GM11168 (cell line): ENCODE data around the gene C19orf67.

Experiments used
- in situ Hi-C: fragments of 300-500 bp; cut with MboI; formaldehyde crosslinking; loops from one replicate; pipeline ENCODE4 v1.12.0; 2022; ENCODE audit warnings: low sequenced_read_pairs; ENCODE audit not compliant: unreplicated experiment

Gene C19orf67

DNA sequence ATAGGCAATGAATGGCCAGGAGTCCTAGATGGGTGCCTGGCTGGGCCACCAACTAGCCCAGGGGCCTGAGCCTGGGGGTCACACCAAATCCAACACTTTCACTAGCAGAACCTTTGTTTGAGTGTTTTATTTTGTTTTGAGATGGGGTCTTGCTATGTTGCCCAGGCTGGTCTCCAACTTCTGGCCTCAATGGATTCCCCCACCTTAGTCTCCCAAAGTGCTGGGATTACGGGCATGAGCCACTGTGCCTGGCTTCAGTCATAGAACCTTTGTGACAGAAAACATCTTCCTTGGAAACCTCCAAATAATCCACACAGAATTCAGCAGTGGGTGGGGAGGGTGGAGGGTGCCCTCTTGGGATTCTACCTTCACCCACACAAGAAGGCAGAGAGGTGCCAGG, 25.9 kb upstream of the C19orf67 start:
- in situ Hi-C loops = no loop called here

DNA sequence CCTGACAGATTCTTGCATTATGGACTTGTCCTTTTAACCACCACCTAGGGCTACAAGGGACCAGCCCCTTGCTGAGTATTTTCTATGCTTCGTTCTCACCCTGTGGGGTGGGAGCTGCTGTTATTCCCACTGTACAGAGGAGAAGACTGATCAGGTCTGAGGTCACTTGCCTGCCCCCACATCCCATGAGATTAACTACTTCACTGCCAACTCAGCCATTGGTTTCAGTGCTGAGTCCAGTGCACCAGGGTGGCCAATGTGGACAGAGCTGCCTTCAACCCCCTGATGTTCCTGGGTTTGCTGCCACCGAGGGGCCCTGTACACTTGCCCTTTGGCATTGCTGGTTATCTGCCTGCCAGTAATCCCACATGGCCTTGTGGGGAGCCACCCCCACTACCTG, 25.1 kb upstream of the C19orf67 start:
- in situ Hi-C loops = no loop called here

DNA sequence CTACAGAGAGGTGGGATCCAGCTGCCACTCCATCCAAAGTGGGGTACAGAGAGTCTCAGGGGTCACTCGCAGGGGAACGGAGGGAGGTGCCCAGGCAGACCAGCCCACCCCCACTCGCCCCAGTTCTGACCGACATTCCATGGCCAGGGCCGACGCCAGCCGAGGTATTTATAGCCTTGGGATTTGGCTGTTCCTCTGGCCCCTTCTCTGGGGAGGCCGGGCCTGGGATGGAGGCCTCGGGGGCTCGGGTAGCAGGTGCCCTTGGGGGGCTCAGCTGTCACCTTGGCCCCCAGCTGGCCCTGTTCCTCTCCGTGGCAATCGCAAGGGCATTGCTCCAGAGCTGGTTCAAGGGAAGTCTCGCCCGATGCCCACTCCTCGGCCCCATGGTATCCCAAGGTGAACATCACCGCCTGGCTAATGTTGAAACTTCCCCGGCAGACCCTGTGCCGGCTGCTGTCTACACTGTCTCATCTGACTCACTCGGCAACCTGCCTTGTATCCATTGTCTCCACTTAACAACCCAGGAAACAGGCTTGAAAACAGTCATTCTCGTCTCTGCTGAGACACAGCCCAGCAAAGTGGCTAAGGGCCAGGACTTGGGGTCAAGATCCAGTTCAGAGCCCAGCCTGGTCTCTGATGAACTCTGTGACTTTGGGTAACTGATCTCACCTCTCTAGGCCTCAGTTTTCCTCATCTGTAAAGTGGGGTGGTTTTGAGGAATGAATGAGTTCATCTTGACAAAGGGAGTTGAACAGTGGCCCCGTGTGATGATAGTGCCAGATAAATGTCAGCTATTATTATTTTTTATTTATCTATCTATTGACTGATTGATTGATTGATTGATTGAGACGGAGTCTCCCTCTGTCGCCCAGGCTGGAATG, 22.2 kb upstream of the C19orf67 start:
- in situ Hi-C loops = no loop called here

DNA sequence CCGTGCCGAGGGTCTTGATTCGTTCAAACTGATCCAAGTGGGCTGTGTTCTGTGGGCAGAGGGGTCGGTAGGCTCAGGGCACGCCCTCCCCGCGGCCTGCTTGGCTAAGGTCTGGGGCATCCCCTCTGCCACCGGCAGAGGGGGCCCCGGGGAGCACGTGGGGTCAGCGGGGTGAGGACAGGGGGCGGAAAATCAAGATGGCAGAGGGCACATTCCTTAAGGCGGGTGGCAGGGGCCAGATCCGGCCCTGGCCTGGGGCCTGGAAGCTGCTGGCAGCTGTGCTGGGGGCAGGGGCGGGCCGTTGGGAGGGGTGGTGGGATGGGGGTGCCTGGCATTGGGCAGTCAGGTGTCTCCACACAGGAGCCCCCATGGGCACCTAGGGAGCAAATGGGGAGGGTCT, 21.3 kb upstream of the C19orf67 start:
- in situ Hi-C loops = no loop called here

- in situ Hi-C loops = no loop called here
These were observed 20.1 kb upstream of the C19orf67 start for GRCh38 chr19:14105680-14106079.

- in situ Hi-C loops = no loop called here
These were observed 17.7 kb upstream of the C19orf67 start for GRCh38 chr19:14103310-14103709.

DNA sequence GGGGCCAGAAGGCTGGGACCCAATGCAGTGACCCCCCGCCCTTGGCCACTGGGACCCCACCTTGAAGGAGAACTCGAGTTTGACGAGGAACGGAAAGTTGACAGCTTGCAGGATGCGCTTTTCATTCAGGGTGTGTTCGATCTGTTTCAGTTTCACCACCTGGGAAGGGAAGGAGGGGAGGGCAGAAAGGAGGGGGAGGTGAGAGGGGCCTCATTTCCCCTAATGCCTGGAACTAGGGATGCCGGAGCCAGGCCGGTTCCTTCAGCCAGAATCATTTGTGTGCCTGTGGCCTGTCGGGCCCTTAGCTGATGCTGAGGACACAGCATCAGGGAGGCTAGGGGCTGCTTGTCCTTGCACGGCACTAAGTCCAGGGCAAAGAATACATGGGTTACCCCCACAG, 17.2 kb upstream of the C19orf67 start:
- in situ Hi-C loops = no loop called here

GRCh38 chr19:14102102-14102696, 16.6 kb upstream of the C19orf67 start:
- in situ Hi-C loops = no loop called here

DNA sequence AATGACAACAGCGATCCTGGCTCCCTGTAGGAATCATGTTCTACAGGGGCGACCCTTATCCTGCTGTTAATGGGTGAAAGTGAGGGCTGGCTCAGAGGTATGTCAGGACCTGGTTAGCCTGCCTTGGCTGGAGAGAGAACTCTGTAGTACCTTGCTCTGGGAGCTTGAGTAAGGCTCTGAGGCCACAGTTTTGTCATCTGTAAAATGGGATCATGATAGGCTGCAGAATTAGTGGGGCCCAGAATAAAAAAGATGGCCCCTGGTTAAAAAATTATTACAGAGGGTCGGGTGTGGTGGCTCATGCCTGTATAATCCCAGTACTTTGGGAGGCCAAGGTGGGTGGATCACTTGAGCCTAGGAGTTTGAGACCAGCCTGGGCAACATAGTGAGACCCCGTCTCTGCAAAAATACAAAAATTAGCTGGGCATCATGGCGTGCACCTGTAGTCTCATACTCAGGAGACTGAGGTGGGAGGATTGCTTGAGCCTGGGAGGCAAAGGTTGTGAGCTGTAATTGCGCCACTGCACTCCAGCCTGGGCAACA, 15.5 kb upstream of the C19orf67 start:
- in situ Hi-C loops = no loop called here

DNA sequence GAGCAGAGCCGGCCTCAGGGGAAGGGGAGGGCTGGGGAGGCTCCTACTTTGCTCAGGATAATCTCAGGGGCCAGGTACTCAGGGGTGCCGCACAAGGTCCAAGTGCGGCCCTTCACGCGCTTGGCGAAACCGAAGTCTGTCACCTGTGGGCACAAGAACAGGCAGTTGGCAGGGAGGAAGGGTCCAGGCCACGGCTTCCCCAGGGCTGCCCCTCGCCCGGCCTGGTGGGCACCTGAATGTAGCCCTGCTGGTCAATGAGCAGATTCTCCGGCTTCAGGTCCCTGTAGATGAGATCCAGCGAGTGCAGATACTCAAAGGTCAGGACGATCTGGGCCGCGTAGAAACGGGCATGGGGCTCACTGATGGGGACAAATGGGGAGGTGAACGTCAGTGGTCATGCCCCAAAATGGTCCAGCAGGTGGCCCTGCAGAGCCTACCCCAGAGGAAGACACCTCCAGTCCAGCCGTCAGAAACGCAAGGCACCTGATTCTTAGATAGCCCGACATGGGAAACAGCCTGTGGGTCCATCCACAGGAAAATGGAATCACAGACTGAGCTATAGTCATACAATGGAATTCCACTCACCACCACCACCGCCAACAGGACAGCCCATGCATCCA, 12.1 kb upstream of the C19orf67 start:
- in situ Hi-C loops = no loop called here

- in situ Hi-C loops = no loop called here
These were observed 10.8 kb upstream of the C19orf67 start for GRCh38 chr19:14096272-14096992.

GRCh38 chr19:14094854-14095253, 9.3 kb upstream of the C19orf67 start:
- in situ Hi-C loops = no loop called here

- in situ Hi-C loops = no loop called here
These were observed 7.7 kb upstream of the C19orf67 start for GRCh38 chr19:14093117-14093823.

- in situ Hi-C loops = no loop called here
These were observed 6.4 kb upstream of the C19orf67 start for GRCh38 chr19:14091813-14092462.

DNA sequence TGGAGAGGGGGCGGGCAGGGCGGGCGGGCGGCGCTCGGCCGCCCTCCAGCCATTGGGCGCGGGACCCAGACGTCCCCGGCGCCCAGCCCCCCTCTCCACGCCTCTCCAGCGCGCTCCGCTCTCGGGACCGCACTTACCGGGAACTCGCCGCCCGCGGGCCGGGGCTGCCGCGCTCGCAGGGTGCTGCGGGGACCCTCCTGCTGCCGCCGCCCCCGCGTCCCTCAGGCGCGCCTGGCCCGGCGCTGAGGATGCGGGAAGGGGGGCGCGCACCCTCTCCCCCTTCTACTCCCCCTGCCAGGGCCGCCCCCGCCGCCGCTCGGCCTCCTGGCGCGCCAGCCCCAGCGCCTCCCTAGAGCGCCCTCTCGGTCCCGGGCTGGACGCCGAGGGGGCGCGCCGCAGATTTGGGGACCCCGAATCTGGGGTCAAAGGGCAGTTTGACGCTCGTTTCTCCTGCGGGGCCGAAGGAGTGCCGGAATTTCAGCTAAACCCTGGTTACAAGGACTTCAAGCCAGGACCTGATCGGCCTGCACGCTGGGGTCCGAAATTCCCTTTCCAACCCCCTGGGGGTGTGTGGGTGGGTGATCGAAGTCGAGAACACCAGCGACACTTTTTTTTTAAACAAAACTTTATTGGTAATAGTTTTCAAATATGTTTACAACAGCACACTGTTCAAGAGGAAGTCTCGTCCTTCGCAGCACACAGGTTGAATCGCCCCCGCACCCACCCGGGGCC, 5.7 kb upstream of the C19orf67 start:
- in situ Hi-C loops = no loop called here

GRCh38 chr19:14090509-14091080, 5.0 kb upstream of the C19orf67 start, which contains the start of gene SAMD1:
TSS of gene SAMD1 (minus strand) at chr19:14090751.
- in situ Hi-C loops = no loop called here

DNA sequence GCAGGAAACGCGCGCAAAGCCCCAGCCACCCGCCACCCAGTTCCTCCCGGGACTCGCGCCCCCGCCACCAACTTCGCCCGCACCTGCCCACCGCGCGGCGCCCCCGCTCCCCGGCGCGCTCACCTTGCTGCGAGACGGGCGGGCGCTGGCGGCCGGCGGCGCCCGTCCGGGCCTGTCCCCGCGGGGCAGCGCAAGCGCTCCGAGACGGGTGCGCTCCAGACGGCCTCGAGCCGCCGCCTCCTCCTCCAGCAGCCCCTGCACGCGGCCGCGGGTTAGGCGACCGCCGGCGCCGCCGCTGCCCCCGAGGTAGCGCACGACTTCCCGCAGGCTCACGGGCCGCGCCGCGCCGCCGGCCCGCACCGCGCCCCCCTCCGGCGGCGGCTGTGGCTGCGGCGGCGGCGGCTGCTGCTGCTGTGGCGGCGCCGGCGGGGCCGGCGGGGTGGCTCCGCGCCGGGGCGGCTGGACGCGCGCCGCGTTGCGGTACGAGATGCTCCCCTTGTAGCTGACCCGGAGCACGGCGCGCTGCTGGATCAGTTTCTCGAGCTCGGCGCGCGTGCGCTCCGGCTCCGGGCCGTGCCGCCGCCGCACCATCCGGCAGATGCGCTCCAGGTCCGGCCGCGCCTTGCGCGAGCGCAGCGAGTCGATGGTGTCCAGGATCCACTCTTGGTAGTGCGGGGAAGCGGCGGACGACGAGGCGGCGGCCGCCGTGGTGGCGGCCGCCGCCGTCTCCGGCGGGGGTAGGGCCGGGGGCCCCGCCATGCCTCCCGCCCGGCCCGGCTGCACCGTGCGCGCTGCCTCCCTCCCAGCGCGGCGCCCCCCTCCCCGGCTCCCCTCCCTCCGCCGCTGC, 4.3 kb upstream of the C19orf67 start:
- in situ Hi-C loops = no loop called here

DNA sequence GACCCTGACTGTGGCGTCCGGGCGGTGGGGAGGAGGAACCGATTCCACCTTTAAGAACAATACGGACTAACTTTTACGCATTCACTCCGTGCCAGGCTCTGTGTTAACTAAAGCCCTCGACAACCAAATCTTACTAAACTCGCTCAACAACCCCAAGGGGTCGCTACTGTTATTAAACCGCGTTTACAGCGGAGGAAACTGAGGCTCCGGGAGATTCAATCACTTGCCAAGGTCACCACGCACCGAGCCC, 3.8 kb upstream of the C19orf67 start:
- in situ Hi-C loops = no loop called here
